Stomach (tissue), 4 donors: Measurements from ENCODE around the gene BPIFB4.

Experiments
- CTCF ChIP-seq, 7 experiments: fragments of 450-650 bp in 4 of 7; fragments of 200-600 bp in 3 of 7; sonication (generic) in 3 of 7; IDR thresholded peaks; one replicate each; pipeline ENCODE4 v1.5.1; 2016 to 2019; ENCODE audit warnings: antibody characterized with exemption in 7 of 7, control low read depth in 2 of 7, mild to moderate bottlenecking in 1 of 7
- EP300 ChIP-seq: sonication (generic); formaldehyde crosslinking; IDR thresholded peaks from one replicate; pipeline ENCODE4 v1.6.1; 2017; ENCODE audit warnings: antibody characterized with exemption
- POLR2A ChIP-seq, 4 donors: fragments of 450-650 bp; IDR thresholded peaks; one replicate each; pipeline ENCODE4 v1.6.1; 2016; ENCODE audit warnings: antibody characterized with exemption in 4 of 4, control low read depth in 2 of 4, mild to moderate bottlenecking in 1 of 4, moderate library complexity in 1 of 4
- POLR2AphosphoS5 ChIP-seq, 3 donors: sonication (generic); formaldehyde crosslinking; IDR thresholded peaks; one replicate each; pipeline ENCODE4 v1.6.1; 2016; ENCODE audit warnings: antibody characterized with exemption in 3 of 3

GRCh38 chr20:33068251-33068939, 11.0 kb upstream of the BPIFB4 start:
- TF ChIP-seq CTCF (IDR thresholded peaks at IDR 0.05) (no peak), POLR2AphosphoS5 (IDR thresholded peaks at IDR 0.05) (no peak), POLR2A (IDR thresholded peaks at IDR 0.05) (no peak), EP300 (no peak)
